ENCODE data around the gene MYO5C.

MYO5C gene

GRCh38 chr15:52309154-52309548 is 13.5 kb upstream of the MYO5C start:
- no peak for DNase-seq (ENCODE audit: low read depth)
- in situ Hi-C loops (cut with HindIII; ENCODE audit: low sequenced_read_pairs): no loop called here
- TF ChIP-seq CTCF (IDR thresholded peaks at IDR 0.05; ENCODE audit: low read depth, low read length, missing control alignments): no peak
- H3K4me3 ChIP-seq (ENCODE audit: low read depth, low read length): no peak overlapping the region

- in situ Hi-C loops (cut with HindIII; ENCODE audit: low sequenced_read_pairs): no loop called here
- TF ChIP-seq CTCF (IDR thresholded peaks at IDR 0.05; ENCODE audit: low read depth, low read length, missing control alignments): no peak
- no peak overlapping the region for H3K4me3 ChIP-seq (ENCODE audit: low read depth, low read length)
- DNase-seq (ENCODE audit: low read depth): no peak
Observed at GRCh38 chr15:52308446-52309153, 13.0 kb upstream of the MYO5C start.

- no peak overlapping the region for H3K4me3 ChIP-seq (ENCODE audit: low read depth, low read length)
- no peak for DNase-seq (ENCODE audit: low read depth)
- TF ChIP-seq CTCF (IDR thresholded peaks at IDR 0.05; ENCODE audit: low read depth, low read length, missing control alignments): no peak
- in situ Hi-C loops (cut with HindIII; ENCODE audit: low sequenced_read_pairs): no loop called here
Observed at GRCh38 chr15:52307847-52308246, 12.2 kb upstream of the MYO5C start.

- H3K4me3 ChIP-seq (ENCODE audit: low read depth, low read length): no peak overlapping the region
- no peak for DNase-seq (ENCODE audit: low read depth)
- TF ChIP-seq CTCF (IDR thresholded peaks at IDR 0.05; ENCODE audit: low read depth, low read length, missing control alignments): no peak
- in situ Hi-C loops (cut with HindIII; ENCODE audit: low sequenced_read_pairs): no loop called here
Observed at GRCh38 chr15:52306270-52306669, 10.7 kb upstream of the MYO5C start.

GRCh38 chr15:52303093-52303772 is 7.6 kb upstream of the MYO5C start:
- no peak for TF ChIP-seq CTCF (IDR thresholded peaks at IDR 0.05; ENCODE audit: low read depth, low read length, missing control alignments)
- no peak overlapping the region for H3K4me3 ChIP-seq (ENCODE audit: low read depth, low read length)
- DNase-seq (ENCODE audit: low read depth): no peak
- in situ Hi-C loops (cut with HindIII; ENCODE audit: low sequenced_read_pairs): no loop called here

- H3K4me3 ChIP-seq (ENCODE audit: low read depth, low read length): no peak overlapping the region
- in situ Hi-C loops (cut with HindIII; ENCODE audit: low sequenced_read_pairs): no loop called here
- TF ChIP-seq CTCF (IDR thresholded peaks at IDR 0.05; ENCODE audit: low read depth, low read length, missing control alignments): no peak
- DNase-seq (ENCODE audit: low read depth): no peak
Observed at GRCh38 chr15:52301265-52301847, 5.8 kb upstream of the MYO5C start.

Measured in astrocyte of the cerebellum (primary cell).